Colon (tissue), 2 donors: Measurements from ENCODE around the gene CDH18.

Experiments used
- FAIRE-seq: peaks from 2 replicates; lab custom pipeline; 2012; peaks lifted over from hg19 to GRCh38; lab: Jason Lieb, UNC
- donor health status: control.
- donor health status: control.

Gene CDH18

DNA sequence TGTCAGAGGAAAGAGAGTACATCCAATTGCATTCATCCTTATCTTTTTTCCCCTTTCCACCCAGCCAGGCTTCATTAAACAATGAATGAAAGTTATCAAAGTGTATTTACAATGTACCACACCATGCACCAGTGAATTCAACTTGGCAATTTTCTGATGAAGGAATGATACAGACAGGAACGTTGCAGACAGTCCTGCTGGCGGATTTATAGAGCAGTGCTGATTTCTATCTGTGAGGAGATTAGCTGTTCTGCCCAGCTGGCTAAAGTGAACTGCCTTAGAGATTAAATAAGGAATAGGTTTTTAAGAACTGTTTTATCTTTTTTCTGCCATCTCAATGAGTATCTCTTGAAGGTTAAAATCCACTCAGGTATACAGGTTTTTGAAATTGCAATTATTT lies 403.9 kb downstream of the CDH18 start:
- no peak for FAIRE-seq

DNA sequence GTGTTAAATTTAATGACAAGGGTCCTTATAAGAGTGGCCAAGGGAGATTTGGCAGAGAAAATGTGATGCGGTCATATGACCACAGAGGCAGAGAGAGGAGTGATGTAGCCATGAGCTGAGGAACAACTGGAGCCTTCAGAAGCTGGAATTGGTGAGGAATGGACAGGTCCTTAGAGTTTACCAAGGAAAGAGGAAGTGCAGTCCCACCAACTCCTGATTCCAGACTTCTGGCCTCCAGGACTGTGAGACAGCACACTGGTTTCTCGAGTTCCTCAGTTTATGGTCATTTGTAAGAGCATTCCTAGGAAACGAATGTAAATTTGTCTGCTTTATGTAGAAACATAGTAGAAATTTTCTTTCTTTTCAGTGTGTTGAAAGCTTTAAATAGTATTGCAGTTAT lies 410.1 kb downstream of the CDH18 start:
- FAIRE-seq: no peak

- no peak for FAIRE-seq
Observed at GRCh38 chr5:19568004-19568403, 420.0 kb downstream of the CDH18 start.

DNA sequence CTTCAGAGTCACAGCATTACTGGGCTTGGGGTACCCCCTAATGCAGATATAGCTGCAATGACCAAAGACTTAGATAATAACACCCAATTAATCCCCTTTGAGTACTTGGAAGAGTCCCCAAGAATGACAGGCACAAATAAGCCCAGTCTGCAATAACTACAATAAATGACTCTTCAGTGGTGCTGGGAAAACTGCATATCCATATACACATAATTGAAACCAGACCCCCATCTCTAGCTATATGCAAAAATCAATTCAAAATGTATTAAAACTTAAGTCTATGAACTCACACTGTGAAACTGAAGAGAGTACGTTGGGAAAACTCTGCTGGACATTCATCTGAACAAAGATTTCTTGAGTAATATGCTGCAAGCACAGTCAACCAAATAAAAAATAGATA lies 422.5 kb downstream of the CDH18 start:
- FAIRE-seq: no peak

- FAIRE-seq: no peak
Observed at GRCh38 chr5:19564036-19564435, 424.0 kb downstream of the CDH18 start.

DNA sequence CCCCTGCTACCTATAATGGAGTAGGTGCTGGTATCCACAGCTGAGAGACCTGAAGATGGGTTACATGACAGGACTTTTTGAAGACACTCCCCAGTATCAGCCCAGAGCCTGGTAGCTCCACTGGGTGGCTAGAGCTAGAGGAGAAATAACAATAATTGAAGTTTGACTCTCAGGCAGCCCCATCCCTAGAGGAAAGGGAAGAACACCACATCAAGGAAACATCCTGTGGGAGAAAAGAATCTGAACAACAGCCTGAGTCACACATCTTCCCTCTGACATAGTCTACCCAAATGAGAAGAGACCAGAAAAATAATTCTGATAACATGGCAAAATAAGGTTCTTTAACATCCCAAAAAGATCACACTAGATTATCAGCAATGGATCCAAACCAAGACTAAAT lies 432.1 kb downstream of the CDH18 start:
- FAIRE-seq: no peak

- FAIRE-seq: no peak
Observed at GRCh38 chr5:19555436-19555835, 432.6 kb downstream of the CDH18 start.

DNA sequence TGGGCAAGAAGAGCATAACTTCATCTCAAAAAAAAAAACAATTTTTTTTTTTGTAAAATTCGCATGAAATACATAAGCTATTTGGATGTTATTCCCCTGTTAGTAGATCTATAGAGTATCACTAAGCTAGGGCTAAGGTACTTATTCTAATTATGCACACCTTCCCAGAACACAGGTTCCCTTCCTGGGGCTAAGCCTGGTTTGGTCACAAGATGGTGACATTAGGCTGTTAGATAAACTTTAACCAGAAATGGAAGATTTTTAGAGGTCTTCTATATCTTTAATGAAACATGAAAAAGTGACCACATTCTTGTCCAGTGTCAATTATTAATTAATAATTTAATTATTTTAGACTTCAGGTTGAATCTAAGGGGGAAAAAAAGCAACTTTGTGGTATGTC lies 433.5 kb downstream of the CDH18 start:
- FAIRE-seq: no peak

- no peak for FAIRE-seq
Observed at GRCh38 chr5:19547640-19548039, 440.4 kb downstream of the CDH18 start.

- FAIRE-seq: no peak
Observed at GRCh38 chr5:19546521-19546920, 441.5 kb downstream of the CDH18 start.

DNA sequence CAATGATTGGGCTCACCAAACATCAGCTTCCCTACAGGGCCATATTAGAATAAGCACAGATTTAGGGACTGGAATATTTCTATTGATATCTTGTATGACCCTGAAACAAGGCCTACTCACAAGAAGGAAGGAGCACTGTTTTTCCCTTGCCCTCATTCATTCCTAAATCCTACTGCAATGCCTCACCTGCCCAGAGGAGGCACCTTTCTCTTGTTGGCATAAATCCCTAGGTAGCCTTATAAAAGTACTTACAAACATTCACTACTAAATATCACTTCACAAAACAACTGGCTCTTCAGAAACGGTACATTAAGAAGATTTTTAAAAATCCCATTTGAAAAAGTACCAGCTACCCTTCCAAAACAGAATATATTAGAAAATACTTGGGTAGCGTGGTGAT lies 449.4 kb downstream of the CDH18 start:
- no peak for FAIRE-seq

GRCh38 chr5:19536387-19536786 lies 451.6 kb downstream of the CDH18 start:
- no peak for FAIRE-seq

- no peak for FAIRE-seq
Observed at GRCh38 chr5:19534751-19535150, 453.2 kb downstream of the CDH18 start.

- FAIRE-seq: no peak
Observed at GRCh38 chr5:19532936-19533335, 455.1 kb downstream of the CDH18 start.

DNA sequence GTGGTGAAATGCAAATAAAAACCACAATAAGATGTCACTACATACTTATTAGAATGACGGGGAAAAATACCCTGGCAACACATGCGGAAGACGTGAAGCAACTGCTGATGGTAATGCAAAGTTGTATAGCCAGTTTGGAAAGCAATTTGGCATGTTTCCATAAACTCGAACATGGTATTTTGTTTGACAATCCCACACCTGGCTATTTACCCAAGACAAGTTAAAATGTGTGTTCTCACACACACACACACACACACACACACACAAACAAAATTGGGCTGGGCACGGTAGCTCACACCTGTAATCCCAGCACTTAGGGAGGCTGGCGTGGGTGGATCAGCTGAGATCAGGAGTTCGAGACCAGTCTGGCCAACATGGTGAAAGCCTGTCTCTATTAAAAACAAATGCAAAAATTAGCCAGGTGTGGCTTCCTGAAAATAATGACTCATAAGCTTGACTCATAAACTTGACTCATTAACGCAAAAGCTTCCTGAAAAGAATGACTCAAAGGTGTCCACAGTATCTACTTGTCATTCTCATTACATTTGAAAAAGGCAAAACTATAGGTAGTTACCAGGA lies 456.5 kb downstream of the CDH18 start:
- no peak for FAIRE-seq

DNA sequence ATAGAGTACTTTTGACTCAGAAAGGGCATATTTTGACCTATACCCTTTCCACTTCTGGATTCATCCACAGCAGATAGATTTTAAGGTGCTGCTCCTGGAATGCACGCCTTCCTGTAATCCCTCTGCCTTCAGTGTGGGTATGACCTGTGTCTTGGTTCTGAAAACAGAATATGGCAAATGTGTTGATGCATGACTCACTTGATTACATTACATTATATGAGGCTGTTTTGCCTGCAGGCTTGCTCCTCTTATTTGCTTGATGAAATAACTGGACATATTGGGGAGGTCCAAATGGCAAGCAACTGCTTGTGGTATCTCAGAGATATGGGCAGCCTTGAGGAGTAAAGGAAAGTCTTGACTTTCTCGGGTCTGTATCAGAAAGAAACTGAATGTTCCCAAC lies 468.6 kb downstream of the CDH18 start:
- FAIRE-seq: no peak

DNA sequence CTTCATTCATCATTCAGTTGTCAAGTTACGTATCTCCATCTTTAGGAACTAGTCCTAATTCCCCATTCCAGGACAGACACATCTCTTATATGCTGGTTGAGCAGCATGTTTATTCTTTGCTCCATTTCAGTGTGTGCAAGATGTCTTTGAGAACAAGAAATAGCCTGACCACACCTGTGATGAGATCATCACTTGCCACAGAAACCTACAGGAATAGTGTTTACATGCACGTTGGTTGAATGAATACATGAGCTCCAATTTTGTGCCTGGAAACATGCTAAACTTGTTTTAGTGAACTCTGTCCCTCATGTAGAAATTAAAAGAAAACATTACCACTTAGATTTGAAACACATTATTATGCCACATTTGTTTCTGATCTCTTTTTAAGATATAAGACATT lies 489.1 kb downstream of the CDH18 start:
- FAIRE-seq: no peak

GRCh38 chr5:19497229-19497815 lies 490.7 kb downstream of the CDH18 start:
- no peak for FAIRE-seq

GRCh38 chr5:19496056-19496455 lies 491.9 kb downstream of the CDH18 start:
- FAIRE-seq: no peak

GRCh38 chr5:19492861-19493260 lies 495.1 kb downstream of the CDH18 start:
- FAIRE-seq: no peak

DNA sequence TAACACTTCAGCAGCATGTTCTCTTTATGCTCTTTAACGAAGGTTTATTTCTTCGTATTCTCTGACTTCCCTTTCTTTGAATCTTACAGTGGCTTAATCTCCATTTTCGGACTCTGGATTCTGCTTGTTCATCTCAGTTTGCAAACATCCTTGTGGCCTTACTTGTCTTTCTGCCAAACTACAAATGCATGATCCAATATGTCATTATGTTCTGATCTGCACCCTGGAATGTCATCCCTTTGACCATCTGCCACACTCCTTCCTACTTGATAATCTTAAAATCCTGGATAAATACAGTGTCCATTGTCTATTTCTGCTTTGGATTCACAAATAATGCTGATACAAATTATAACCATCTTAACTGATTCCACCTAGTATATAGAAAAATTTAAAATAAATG lies 499.2 kb downstream of the CDH18 start:
- no peak for FAIRE-seq

GRCh38 chr5:19487480-19487879 lies 500.5 kb downstream of the CDH18 start:
- peak; percentile 33 for FAIRE-seq

DNA sequence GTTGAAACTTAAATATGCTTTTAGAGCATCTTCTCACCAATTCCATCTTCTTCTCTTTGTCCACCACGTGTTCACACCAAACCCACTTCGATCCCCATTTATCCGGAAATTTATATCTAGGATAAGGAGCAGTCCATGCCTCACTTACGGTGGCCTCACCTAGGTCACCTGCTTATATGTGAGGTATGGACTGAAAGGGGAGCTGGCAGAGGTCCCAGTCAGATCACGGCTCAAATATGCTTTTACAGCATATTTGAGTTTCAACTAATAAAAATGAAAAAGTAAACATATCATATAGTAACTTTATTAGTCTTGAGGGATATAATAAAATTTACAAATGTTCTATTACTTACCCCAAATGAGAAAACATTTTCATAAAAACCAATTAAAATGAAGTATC lies 508.4 kb downstream of the CDH18 start:
- FAIRE-seq: no peak

GRCh38 chr5:19462019-19462418 lies 526.0 kb downstream of the CDH18 start:
- no peak for FAIRE-seq

DNA sequence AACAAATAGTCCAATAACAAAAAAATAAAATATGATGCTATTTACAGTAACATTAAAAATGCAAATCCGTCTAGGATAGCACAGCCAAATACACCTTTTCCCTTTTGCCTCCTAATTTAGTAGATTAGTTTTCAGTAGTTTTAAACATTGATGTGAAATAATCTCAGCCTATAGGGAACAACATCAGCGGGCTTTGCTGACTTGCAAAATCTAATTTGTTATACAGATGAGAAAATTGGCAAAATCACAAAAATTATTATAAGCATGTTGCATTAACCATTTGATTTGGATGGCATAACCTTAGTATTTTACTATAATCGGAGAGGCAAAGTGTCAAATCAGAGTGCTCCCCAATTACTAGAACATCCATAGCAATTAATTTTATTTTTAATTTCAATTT lies 563.5 kb downstream of the CDH18 start:
- no peak for FAIRE-seq
